ENCODE data around the gene GYG1. TPM values are rescaled to one million over a fixed set of nuclear protein-coding genes. Genes with fewer than 3 reads are reported as not detected.

Gene GYG1
- total and polyA plus RNA-seq, 2 of the 8 experiments (the other 6 are each of a cell fraction or from before 2014, with no cell fraction given), result 19.4 to 34.2 TPM

DNA sequence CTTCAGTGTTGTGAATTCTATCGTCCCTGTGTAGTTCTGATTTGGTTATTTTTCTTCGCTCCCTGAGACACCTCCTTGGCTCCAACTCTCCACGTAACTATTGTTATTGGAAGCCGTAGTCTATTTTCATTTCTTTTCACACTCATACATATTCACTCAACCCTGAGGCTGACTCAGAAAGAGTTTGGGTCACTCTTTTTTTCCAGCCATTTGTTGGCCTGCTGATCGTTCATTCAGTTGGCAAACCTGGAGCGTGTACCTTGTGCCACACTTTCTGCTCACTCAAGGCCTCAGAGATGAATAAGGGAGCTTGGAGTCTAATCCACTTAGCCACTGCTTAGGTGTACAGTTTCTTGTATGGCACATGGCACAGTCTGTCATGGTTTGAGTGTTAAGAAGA is 22.4 kb downstream of the GYG1 start (continued):
- TF ChIP-seq RNF2 (IDR thresholded peaks at IDR 0.05; ENCODE audit: borderline replicate concordance, low read depth, low read length, missing control alignments, poor library complexity, severe bottlenecking) (no peak), TAF1 (IDR thresholded peaks at IDR 0.05; ENCODE audit: low read depth, low read length) (no peak), CREB1 (IDR thresholded peaks at IDR 0.05) (no peak), RAD21 (IDR thresholded peaks at IDR 0.05 in 1 of 2, conservative IDR thresholded peaks at IDR 0.05 in 1 of 2; ENCODE audit: low read depth in 2 of 2, low read length in 2 of 2) (no peak), BCL11A (IDR thresholded peaks at IDR 0.05; ENCODE audit: low read depth in 2 of 2, low read length in 2 of 2) (no peak)
